ENCODE measurements around the gene ERGIC3.

ERGIC3 gene

GRCh38 chr20:35561671-35562070, 19.8 kb downstream of the ERGIC3 start:
- no peak for DNase-seq (ENCODE audit: low spot score)

DNA sequence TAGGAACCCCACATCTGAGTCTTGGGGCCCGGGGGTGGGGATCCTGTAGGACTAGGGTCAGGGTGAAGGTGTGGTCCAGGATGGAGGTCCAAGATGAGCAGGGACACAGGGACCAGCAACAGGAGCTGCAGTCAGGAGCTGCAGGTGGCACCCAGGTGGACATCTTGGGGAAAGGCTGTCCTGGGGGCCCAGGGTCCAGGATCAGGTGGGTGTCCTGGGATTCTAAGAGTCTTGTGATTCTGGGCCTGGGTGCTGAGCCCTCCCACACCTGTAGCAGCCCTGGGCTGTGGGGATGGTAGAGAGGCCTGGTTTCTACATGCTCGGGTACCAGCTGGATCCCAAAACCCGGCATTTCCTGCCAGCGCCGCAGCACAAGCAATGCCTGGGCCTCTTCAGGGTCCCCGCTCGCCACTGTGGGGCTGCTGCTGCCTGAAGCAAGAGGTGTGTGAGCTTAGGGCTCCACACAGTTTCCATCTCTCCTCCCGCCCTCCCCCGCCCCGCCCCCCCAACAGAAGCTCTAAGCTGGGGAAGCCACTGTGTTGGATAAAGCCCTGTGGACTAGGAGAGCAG, 20.7 kb downstream of the ERGIC3 start:
- DNase-seq (ENCODE audit: low spot score): no peak

- DNase-seq (ENCODE audit: low spot score): no peak
These were observed 22.0 kb downstream of the ERGIC3 start for GRCh38 chr20:35563834-35564233.

GRCh38 chr20:35564905-35565304, 23.0 kb downstream of the ERGIC3 start:
- no peak for DNase-seq (ENCODE audit: low spot score)

- peak; percentile 80 for DNase-seq (ENCODE audit: low spot score)
These were observed 26.8 kb downstream of the ERGIC3 start for GRCh38 chr20:35568645-35569044.

DNA sequence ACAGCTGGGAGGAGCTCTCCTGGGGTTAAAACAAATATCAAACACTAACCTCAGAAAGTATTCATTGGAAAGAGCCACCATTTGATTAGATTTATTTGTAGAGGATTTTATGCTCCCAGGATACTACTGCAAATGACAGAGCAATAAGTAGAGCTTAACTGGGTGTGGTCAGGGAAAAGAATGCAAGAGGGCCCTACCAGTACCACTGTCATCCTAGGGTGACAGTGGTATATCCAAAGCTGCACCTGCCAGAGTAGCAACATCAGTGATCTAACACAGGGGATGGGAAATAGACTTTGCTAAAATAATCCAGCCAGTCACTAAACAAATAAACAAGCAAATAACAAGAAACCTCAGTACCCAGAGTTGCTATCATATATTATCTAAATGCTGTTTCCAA, 29.7 kb downstream of the ERGIC3 start:
- DNase-seq (ENCODE audit: low spot score): no peak

GRCh38 chr20:35572838-35573237, 31.0 kb downstream of the ERGIC3 start:
- no peak for DNase-seq (ENCODE audit: low spot score)

- DNase-seq (ENCODE audit: low spot score): no peak
These were observed 34.1 kb downstream of the ERGIC3 start for GRCh38 chr20:35575958-35576357.

GRCh38 chr20:35576816-35577215, 34.9 kb downstream of the ERGIC3 start:
- DNase-seq (ENCODE audit: low spot score): no peak

DNA sequence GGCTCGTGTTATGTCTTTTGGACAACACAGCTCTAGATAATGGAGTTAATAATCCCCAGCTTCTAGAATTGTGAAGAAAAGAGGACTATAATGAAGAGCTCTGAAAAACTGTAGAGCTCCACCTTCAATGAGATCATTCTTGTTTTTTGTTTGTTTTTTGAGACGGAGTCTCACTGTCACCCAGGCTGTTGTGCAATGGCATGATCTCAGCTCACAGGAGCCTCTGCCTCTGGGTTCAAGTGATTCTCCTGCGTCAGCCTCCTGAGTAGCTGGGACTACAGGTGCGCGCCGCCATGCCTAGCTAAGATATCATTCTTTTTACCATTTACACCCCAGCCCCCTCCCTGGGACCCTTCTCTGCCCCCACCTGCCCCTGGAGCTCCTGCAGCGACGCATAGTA, 36.6 kb downstream of the ERGIC3 start:
- DNase-seq (ENCODE audit: low spot score): no peak

DNA sequence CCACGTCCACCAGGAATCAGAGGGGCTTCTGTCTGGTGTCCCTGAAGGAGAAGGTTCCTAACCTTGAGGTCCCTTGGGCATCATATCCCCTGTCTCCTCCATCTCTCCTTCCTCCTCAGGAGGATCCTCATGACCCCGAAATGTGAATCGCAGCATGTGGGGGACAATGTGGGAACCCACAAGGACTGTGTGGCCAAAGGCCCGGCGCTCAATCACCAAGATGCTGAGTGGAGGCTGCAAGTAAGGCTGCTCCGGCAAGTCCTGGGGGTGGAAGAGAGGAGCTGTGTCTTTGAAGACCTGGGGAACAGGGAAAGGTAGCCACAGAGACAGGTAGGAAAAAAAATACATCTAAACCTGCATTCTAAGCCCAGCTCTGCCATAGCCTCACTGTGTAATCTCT, 37.3 kb downstream of the ERGIC3 start:
- no peak for DNase-seq (ENCODE audit: low spot score)

DNA sequence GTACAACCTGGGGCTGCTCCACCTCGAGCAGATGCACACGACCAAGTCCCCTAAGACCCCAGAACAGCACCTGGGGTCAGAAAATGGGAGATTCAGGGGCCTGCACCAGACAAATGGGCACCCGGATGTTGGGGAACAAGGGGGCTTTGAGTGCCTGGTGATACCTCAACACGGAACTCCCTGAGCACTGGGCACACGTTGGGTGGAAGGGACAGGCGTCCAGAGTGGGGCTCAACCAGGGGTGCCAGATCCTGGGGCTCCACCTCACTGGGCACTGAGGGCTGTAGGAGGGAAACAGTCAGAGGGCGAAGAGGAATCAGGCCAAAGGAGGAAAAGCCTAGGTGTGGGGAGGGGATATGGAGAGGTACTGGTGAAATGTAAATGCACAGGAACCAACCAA, 40.3 kb downstream of the ERGIC3 start:
- DNase-seq (ENCODE audit: low spot score): no peak

DNA sequence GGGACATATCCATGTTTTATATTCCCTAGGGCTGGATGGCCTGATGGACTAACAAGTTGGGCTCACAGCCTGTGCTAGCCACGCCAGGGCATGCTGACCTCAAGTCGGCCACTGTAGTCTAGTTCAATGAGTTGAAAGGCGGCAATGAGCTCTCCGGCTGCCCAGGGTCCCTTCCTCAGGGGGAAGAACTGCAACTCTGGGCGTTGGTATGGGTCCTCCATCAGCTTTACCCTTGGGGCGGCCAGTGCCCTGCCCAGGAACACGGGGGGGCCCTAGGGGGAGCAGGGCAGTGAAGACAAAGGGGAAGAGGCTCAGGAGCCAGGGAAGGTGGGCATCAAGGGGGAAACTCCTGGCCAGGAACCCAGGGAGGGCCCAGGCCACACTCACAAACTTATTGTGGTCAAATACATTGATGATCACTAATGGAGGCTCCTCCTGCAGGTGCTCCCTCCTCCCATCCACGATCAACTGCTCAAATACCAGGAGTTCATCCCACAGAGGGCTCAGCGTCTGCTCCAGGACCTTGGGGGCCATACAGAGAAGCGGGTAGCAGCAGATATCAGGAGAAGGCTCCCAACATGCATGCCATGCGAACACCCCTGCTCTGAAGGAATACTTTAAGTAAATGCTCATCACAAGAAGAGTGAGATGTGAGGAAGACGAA, 41.0 kb downstream of the ERGIC3 start:
- no peak for DNase-seq (ENCODE audit: low spot score)

DNA sequence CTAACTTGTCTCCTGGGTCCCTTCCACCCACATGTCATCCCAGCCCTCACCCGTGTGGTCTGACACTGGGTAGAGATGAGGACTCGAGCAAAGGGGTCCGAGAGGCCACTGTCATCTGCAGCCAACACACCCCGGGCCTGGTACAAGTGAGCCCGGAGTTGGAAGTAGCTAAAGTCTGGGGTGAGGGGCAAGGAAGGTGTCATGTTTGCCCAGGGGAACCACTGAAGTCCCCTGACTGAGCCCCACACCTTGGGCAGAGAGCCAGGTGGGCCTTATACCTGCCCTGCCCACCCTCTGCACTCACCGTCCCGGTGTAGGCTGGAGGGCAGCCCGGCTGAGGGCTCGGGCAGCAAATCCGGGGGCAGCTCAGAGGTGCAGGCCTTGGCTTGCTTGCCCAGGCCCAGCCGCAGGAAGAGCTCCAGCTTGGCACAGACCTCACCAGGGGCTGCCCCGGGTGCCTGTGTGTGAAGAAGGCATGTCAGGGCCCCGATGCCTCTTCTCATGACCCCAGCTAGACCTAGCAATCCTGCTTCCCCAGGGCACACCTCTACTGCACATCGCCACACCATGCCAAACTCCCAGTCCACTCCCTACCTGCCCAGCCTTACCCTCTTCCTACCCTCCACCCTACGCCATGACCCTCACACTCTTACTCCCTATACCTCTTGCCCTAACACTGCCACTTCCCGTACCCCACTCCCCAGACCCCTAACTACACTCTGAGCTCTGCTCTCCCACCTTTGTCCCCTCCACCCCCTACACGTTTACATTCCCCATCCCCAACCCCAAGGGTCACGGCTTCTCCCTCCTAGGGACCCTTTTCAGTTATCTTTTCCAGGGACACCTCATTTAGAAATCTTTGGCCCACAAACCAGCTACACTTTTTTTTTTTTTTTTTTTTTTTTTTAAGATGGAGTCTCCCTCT, 42.0 kb downstream of the ERGIC3 start:
- DNase-seq (ENCODE audit: low spot score): no peak

DNA sequence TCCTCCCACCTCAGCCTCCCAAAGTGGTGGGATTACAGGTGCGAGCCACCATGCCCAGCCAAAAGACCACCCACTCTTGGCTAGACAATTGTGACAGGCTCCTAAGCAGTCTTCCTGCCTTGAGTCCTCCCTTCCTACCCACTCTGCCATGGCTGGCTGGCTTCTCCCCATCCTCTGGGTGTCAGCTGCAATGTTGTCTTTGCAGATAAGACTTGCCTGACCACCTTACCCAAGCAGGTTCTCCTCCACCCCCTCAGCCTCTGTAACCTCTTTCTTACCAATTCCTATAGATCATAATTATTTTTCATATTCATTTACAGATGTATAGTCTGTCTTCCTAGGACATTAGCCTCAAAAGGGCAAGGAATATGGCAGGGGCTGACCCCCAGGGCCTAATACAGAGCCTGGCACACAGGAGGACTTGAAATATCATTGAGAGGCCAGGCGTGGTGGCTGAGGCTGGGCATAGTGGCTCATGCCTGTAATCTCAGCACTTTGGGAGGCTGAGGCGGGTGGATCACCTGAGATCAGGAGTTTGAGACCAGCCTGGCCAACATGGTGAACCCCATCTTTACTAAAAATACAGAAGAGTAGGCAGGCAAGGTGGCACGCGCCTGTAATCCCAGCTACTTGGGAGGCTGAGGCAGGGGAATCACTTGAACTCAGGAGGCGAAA, 45.0 kb downstream of the ERGIC3 start:
- no peak for DNase-seq (ENCODE audit: low spot score)

DNA sequence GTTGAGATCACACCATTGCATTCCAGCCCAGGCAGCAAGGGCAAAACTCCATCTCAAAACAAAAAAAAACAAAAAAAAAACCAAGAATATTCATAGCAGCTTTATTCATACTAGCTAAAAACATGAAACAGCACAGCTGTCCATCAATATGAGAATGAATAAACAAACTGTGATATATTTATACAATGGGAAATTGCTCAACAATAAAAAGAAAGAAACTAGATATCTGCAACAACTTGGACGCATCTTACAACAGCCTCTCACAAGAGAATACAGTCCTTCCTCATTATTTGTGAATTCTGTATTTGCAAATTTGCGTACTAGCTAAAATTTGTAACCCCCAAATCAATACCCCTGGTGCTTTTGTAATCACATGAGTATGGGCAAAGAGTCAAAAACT, 45.6 kb downstream of the ERGIC3 start:
- no peak for DNase-seq (ENCODE audit: low spot score)

DNA sequence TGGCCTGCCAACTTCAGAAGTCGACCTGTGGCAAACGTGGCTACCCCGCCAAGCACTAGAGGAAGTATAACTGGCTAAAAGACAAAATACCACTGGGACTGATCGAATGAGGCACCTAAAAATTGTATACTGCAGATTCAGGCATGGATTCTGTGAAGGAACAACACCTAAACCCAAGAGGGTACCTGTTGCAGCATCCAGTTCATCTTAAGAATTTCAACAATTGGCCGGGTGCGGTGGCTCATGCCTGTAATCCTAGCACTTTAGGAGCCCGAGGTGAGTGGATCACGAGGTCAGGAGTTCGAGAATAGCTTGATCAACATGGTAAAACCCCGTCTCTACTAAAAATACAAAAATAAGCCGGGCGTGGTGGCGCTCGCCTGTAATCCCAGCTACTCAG, 46.5 kb downstream of the ERGIC3 start:
- DNase-seq (ENCODE audit: low spot score): no peak

DNA sequence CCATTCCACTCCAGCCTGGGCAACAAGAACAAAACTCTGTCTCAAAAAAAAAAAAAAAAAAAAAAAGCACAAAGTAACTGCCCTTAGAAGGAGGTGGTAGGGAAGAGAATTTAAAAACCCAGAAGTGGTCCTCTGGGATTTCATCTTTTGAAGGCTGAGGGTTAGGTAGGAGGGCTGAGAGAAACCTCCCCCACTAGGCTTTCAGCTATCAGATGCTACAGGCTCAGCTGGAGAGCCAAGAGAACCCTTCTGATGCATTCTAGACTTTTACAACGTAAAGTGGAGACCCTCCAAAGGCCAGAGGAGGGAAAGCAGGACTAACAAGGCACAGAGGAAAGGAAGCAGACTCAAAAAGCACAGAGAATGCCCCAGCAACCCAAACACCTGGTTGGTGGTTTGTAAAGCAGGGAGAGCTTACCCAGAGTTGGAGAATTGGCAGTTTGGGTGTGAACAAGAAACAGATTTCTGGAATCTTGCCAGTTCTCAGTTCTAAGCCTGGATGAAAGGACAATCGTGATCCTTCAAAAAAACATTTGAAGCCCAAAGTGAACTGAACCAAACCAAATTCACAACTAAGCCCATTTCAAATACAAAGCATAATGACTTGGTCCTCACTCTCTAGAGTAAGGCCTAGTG, 50.6 kb downstream of the ERGIC3 start:
- DNase-seq (ENCODE audit: low spot score): no peak

GRCh38 chr20:35595456-35595855, 53.6 kb downstream of the ERGIC3 start:
- DNase-seq (ENCODE audit: low spot score): no peak

DNA sequence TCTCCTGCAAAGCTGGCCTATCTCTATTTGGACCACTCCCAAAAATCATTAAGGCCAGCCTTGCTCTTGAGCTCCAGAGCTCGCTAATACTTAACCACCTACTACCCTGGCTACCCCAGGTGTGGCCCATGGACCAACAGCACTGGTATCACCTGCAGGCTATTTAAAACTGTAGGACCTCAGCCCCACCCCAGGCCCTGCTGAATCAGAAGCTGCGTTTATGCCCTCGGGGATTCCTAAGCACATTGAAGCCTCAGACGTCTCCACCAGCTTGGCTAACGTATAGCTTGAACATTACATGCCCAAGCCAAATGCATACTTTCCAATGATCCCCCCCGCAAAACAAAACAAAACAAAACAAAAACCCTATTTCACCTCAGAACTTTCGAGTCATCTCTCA, 54.0 kb downstream of the ERGIC3 start:
- no peak for DNase-seq (ENCODE audit: low spot score)

DNA sequence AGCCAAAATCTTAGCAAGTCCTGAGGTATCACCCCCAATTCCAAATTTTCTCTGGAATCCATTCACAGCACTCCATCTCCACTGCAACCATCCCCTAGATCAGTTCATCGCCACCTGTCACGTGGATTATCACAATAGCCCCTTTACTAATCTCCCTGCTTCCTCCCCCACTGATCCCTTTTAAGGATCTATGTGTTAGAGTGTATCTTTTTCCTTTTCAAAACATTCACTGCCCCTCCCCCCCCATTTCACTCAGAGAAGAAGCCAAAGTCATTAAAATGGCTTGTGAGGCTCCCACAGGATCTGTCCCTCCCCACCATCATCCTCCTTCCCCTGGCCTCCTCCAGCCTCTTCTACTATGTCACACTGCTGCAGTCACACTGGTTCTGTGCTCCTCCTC, 55.3 kb downstream of the ERGIC3 start:
- DNase-seq (ENCODE audit: low spot score): no peak

GRCh38 chr20:35598476-35598875, 56.6 kb downstream of the ERGIC3 start:
- DNase-seq (ENCODE audit: low spot score): no peak
